ENCODE results near the gene SLC7A7. TPM values are rescaled to one million over a fixed set of nuclear protein-coding genes. Genes with fewer than 3 reads are reported as not detected.
A peak's percentile ranks its signal among the peaks of the same experiment; 100 is the strongest.

SLC7A7 gene
- total and polyA plus RNA-seq, 2 of the 13 experiments (the other 11 are each of a cell fraction or from before 2014, with no cell fraction given) = 0.13 to 0.63 TPM

GRCh38 chr14:22829661-22830442, 14.6 kb upstream of the SLC7A7 start, which contains the start of gene MRPL52 (continued):
- no peak for TF ChIP-seq SKIL (CRISPR knock-in tag; IDR thresholded peaks at IDR 0.05; ENCODE audit: borderline replicate concordance)
- TF ChIP-seq REL (CRISPR knock-in tag; conservative IDR thresholded peaks at IDR 0.05) = no peak
- TF ChIP-seq ZNF644 (CRISPR knock-in tag; IDR thresholded peaks at IDR 0.05; ENCODE audit: low read depth) = peak; percentile 82; the same call in 1 of the 2 replicates
- TF ChIP-seq KMT2B (CRISPR knock-in tag; IDR thresholded peaks at IDR 0.05) = peak; percentile 88
- TF ChIP-seq ATRX (CRISPR knock-in tag; IDR thresholded peaks at IDR 0.05; ENCODE audit: borderline replicate concordance) = no peak
- peak; percentile 84; the same call in 1 of the 2 replicates for TF ChIP-seq ZNF768 (CRISPR knock-in tag; IDR thresholded peaks at IDR 0.05)
- no peak; the same call in 1 of the 2 replicates for TF ChIP-seq RFX3 (CRISPR knock-in tag; IDR thresholded peaks at IDR 0.05)
- TF ChIP-seq ISL2 (CRISPR knock-in tag; IDR thresholded peaks at IDR 0.05) = no peak; the same call in 1 of the 2 replicates
- TF ChIP-seq CHD4 (IDR thresholded peaks at IDR 0.05; ENCODE audit: borderline replicate concordance, low read length) = no peak
- TF ChIP-seq HINFP (CRISPR knock-in tag; IDR thresholded peaks at IDR 0.05; ENCODE audit: low read depth) = peak; percentile 87
- TF ChIP-seq ZNF558 (CRISPR knock-in tag; IDR thresholded peaks at IDR 0.05; ENCODE audit: borderline replicate concordance) = peak; percentile 86; the same call in 1 of the 2 replicates
- TF ChIP-seq MYPOP (CRISPR knock-in tag; IDR thresholded peaks at IDR 0.05) = peak; percentile 79; the same call in 1 of the 2 replicates
- TF ChIP-seq EP300 (IDR thresholded peaks at IDR 0.05; ENCODE audit: low read depth in 2 of 2, low read length in 2 of 2) = peak in 1 of 2 experiments; percentile 69; a peak in 1 of 4 replicates
- peak; percentile 23; the same call in 1 of the 2 replicates for TF ChIP-seq EP300 (CRISPR knock-in tag; IDR thresholded peaks at IDR 0.05; ENCODE audit: borderline replicate concordance)
- TF ChIP-seq MXI1 (IDR thresholded peaks at IDR 0.05; ENCODE audit: borderline replicate concordance, low read depth, low read length) = peak; percentile 89; the same call in 2 of the 3 replicates
- peak; percentile 64 for TF ChIP-seq ZNF777 (CRISPR knock-in tag; IDR thresholded peaks at IDR 0.05)
- no peak for TF ChIP-seq JUND (CRISPR knock-in tag; IDR thresholded peaks at IDR 0.05)

Measured in HepG2 (cell line).